ENCODE measurements around the gene HEPACAM2. TPM values are rescaled to one million over a fixed set of nuclear protein-coding genes. Genes with fewer than 3 reads are reported as not detected.
A peak's percentile ranks its signal among the peaks of the same experiment; 100 is the strongest.

The HEPACAM2 gene
- total RNA-seq, 6 experiments from 2014 or later, result 0.12 TPM; not detected in 5

GRCh38 chr7:93145354-93145753, 80.9 kb downstream of the HEPACAM2 start:
- Mint-ChIP-seq H3K4me3 (no peak overlapping the region), H3K9me3 (no peaks in the 10 kb centered on the region), H3K27ac (no peak overlapping the region), H3K36me3 (ENCODE audit: low read depth) (no peaks in the 10 kb centered on the region; the same call in 1 of the 2 replicates), H3K27me3 (ENCODE audit: insufficient read depth) (no peaks in the 10 kb centered on the region; the same call in 1 of the 2 replicates), H3K4me1 (ENCODE audit: low read depth) (peaks cover 48% of the 10 kb centered on the region)
- TF ChIP-seq CTCF (IDR thresholded peaks at IDR 0.05), result no peak
- peak; percentile 19 for DNase-seq

- no peak for DNase-seq
- Mint-ChIP-seq H3K36me3 (ENCODE audit: low read depth) (no peaks in the 10 kb centered on the region), H3K4me1 (ENCODE audit: low read depth) (peaks cover 18% of the 10 kb centered on the region), H3K4me3 (no peak overlapping the region), H3K9me3 (no peaks in the 10 kb centered on the region), H3K27ac (no peak overlapping the region), H3K27me3 (ENCODE audit: insufficient read depth) (no peaks in the 10 kb centered on the region; the same call in 1 of the 2 replicates)
- TF ChIP-seq CTCF (IDR thresholded peaks at IDR 0.05), result no peak
Measured at GRCh38 chr7:93142127-93142526, 84.1 kb downstream of the HEPACAM2 start.

- Mint-ChIP-seq H3K4me3 (no peak overlapping the region), H3K9me3 (no peaks in the 10 kb centered on the region), H3K4me1 (ENCODE audit: low read depth) (peaks cover 4% of the 10 kb centered on the region; the same call in 1 of the 2 replicates), H3K27me3 (ENCODE audit: insufficient read depth) (no peaks in the 10 kb centered on the region), H3K27ac (no peak overlapping the region), H3K36me3 (ENCODE audit: low read depth) (peaks cover under 1% of the 10 kb centered on the region)
- no peak for DNase-seq
- TF ChIP-seq CTCF (IDR thresholded peaks at IDR 0.05), result no peak
Measured at GRCh38 chr7:93140582-93141191, 85.6 kb downstream of the HEPACAM2 start.

GRCh38 chr7:93138576-93138975, 87.7 kb downstream of the HEPACAM2 start:
- H3K27me3 Mint-ChIP-seq (ENCODE audit: insufficient read depth), result no peaks in the 10 kb centered on the region
- peaks cover 22% of the 10 kb centered on the region for H3K36me3 Mint-ChIP-seq (ENCODE audit: low read depth)
- H3K4me3 Mint-ChIP-seq, result no peak overlapping the region
- peaks cover 5% of the 10 kb centered on the region; the same call in 1 of the 2 replicates for H3K9me3 Mint-ChIP-seq
- no peak for TF ChIP-seq CTCF (IDR thresholded peaks at IDR 0.05)
- H3K27ac Mint-ChIP-seq, result no peak overlapping the region
- H3K4me1 Mint-ChIP-seq (ENCODE audit: low read depth), result peaks cover 8% of the 10 kb centered on the region; the same call in 1 of the 2 replicates
- no peak for DNase-seq

Other genes with a start within 250 kb of the HEPACAM2 start
- 10 to 100 TPM in 5 of 6 experiments, 1 to 10 TPM in 1; 8.7 to 17.6 (median 14.4) TPM for gene SAMD9, start 108.5 kb downstream of the HEPACAM2 start, total RNA-seq (2021; fragmentation: NEBNext Ultra II Directional; extraction: Animal tissue kit (Norgen Biotek cat#: 25700))
- gene SAMD9L, start 78.1 kb downstream of the HEPACAM2 start, total RNA-seq (2021; fragmentation: NEBNext Ultra II Directional; extraction: Animal tissue kit (Norgen Biotek cat#: 25700)), result 1 to 10 TPM; 4.3 to 9.9 (median 7.8) TPM
- gene VPS50, start 5.9 kb upstream of the HEPACAM2 start, total RNA-seq (2021; fragmentation: NEBNext Ultra II Directional; extraction: Animal tissue kit (Norgen Biotek cat#: 25700)), result 10 to 100 TPM; 17.0 to 20.3 (median 19.1) TPM